Lower lobe of right lung (tissue), 2 donors: ENCODE results near the gene PLIN5. TPM values are rescaled to one million over a fixed set of nuclear protein-coding genes. Genes with fewer than 3 reads are reported as not detected.

ENCODE experiments used
- ATAC-seq, 2 donors: fragments of 200-7000 bp; cut with Tn5 transposase; one replicate each; pipeline ENCODE4 v1.9.1; 2020 to 2022; ENCODE audit warnings: mild to moderate bottlenecking in 2 of 2, moderate library complexity in 2 of 2
- DNase-seq: peaks from one replicate; pipeline ENCODE4 v3.0.0-alpha.2; 2020
- H3K27ac ChIP-seq: fragments of 200-600 bp; one replicate; pipeline ENCODE4 v1.8.0; 2022
- H3K27me3 ChIP-seq: fragments of 200-600 bp; one replicate; pipeline ENCODE4 v1.8.0; 2022; ENCODE audit warnings: low read depth
- H3K36me3 ChIP-seq: fragments of 200-600 bp; one replicate; pipeline ENCODE4 v1.8.0; 2022; ENCODE audit warnings: mild to moderate bottlenecking
- H3K4me1 ChIP-seq: fragments of 200-600 bp; one replicate; pipeline ENCODE4 v1.8.0; 2022
- H3K4me3 ChIP-seq: fragments of 200-600 bp; one replicate; pipeline ENCODE4 v1.8.0; 2022; ENCODE audit warnings: mild to moderate bottlenecking
- H3K9me3 ChIP-seq: fragments of 200-600 bp; one replicate; pipeline ENCODE4 v1.8.0; 2022
- intact Hi-C: fragments of 100-400 bp; cut with DNase I; formaldehyde crosslinking; loops from one replicate; pipeline ENCODE4 v1.11.0; 2022
- total RNA-seq: library from RNA; stranded (reverse); fragmentation: NEBNext Ultra II Directional; extraction: Animal tissue kit (Norgen Biotek cat#: 25700); gene quantifications from one replicate; pipeline ENCODE4 v1.2.1, GENCODE V29; 2021
- TF ChIP-seq, protein P1 (sequence below): fragments of 200-600 bp; IDR thresholded peaks from one replicate; pipeline ENCODE4 v1.8.0; 2022; ENCODE audit warnings: antibody characterized with exemption, mild to moderate bottlenecking
- donor health status: DM: no; HTN: yes; CAD: no; lungs with severe emphysema.

Gene PLIN5
- total RNA-seq, 1 donor from 2014 or later = 19.9 TPM

DNA sequence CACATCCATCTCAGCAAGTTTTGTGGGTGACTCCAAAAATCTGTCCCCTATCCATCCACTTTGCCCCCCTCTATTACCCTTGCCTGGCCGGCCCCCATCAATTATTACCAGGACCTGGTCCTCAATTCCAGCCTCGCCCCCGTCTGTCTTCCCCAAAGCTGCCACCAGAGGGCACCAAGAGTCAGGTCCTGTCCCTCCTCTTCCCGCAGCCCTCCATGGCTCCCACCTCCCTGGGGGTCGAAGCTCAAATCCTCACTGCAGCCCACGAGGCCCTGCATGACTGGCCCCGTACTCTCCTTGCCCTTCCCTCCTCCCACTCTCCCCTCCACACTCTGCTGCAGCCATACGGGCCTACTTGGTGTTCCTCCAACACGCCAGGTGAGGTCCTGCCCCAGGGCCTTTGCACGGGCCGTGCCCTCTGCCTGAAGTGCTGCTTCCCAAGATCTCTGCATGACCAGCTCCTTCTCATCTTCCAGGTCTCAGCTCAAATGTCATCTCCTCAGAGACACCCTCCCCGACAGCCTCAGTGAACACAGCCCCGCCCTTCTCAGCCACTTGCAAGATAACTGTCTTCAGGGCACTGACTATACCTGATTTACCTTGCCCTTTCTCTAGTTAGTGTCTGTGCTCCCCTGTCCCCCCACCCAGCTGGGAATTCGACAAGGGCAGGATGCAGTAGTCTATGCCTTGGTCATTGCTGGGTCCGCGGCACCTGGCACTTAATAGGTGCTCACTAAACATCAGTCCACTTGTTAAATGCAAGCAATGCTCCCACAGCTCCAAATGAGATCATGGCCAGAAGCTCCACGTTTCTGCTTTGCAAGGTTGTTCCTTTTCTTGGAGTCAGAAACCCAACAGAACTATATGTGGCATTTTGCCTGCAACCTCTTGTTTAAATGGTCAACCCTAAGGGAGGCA, 41.3 kb upstream of the PLIN5 start:
- intact Hi-C loops = no loop called here
- Histone ChIP-seq H3K4me1 (peaks cover 3% of the 10 kb centered on the region), H3K27me3 (peaks cover 75% of the 10 kb centered on the region), H3K27ac (no peak overlapping the region), H3K36me3 (no peaks in the 10 kb centered on the region), H3K4me3 (no peak overlapping the region), H3K9me3 (no peaks in the 10 kb centered on the region)
- TF ChIP-seq, protein P1, sequence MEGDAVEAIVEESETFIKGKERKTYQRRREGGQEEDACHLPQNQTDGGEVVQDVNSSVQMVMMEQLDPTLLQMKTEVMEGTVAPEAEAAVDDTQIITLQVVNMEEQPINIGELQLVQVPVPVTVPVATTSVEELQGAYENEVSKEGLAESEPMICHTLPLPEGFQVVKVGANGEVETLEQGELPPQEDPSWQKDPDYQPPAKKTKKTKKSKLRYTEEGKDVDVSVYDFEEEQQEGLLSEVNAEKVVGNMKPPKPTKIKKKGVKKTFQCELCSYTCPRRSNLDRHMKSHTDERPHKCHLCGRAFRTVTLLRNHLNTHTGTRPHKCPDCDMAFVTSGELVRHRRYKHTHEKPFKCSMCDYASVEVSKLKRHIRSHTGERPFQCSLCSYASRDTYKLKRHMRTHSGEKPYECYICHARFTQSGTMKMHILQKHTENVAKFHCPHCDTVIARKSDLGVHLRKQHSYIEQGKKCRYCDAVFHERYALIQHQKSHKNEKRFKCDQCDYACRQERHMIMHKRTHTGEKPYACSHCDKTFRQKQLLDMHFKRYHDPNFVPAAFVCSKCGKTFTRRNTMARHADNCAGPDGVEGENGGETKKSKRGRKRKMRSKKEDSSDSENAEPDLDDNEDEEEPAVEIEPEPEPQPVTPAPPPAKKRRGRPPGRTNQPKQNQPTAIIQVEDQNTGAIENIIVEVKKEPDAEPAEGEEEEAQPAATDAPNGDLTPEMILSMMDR = peak; percentile 63
- peak; percentile 50 to 57 for ATAC-seq
- no peak for DNase-seq

DNA sequence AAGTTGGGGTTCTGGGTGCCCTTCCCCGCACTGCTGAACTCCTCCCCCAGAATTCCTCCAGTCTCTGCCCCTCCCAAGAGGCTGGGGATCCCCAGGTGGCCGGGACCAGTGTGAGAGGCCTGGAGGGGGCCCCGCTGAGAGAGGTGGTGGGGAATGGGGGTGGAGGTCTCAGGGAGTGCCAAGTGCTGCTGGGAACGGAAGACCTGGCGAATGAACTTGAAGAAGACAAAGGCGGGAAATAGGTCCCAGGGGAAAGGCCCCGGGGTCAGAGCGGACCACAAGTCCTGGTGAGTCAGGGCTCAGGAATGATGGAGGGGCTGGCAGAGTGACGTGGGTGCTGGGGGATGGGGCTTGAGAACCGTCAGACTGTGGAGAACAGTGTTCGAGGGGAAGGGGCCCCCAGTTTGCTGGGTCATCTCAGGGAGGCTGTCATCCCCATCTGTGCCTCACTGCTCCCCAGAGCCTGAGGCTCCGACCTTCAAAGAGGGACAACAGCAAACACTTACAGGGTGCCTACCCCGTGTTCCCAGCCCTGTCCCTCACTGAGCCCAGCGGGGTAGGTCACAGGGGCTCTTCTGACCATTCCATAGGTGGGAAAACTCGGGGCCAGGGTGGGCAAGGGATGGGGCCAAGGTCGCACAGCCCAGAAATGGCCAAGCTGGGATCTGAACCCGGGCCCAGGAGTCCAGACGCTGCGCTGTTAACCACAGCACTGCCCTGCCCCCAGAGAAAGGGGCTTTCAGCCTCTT, 40.4 kb upstream of the PLIN5 start:
- TF ChIP-seq, protein P1 = no peak
- intact Hi-C loops = no loop called here
- DNase-seq = no peak
- no peaks in the 10 kb centered on the region for H3K36me3 ChIP-seq
- peaks cover 3% of the 10 kb centered on the region for H3K4me1 ChIP-seq
- peak; percentile 43 to 45 for ATAC-seq
- peak overlapping the region; percentile 41 for H3K27ac ChIP-seq
- H3K27me3 ChIP-seq = peaks cover 67% of the 10 kb centered on the region
- no peak overlapping the region for H3K4me3 ChIP-seq
- no peaks in the 10 kb centered on the region for H3K9me3 ChIP-seq

DNA sequence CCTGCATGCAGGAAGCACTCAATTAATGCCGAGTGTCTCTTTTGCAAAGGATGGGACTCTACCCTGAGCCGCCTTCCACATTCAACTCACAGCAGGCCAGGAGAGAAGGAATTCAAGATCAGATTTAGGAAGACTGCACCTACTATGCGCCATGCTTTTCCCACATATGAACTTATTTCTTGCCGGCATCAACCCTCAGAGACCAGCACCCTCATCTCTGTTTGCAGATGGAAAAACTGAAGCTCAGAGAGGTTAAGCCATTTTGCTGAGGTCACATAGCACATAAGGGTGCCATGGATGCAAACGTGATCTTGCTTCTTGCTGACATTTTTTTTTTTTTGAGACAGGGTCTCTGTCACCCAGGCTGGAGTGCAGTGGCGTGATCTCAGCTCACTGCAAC, 38.7 kb upstream of the PLIN5 start:
- H3K27me3 ChIP-seq = peaks cover 50% of the 10 kb centered on the region
- no peak overlapping the region for H3K27ac ChIP-seq
- ATAC-seq = no peak
- H3K9me3 ChIP-seq = no peaks in the 10 kb centered on the region
- no peaks in the 10 kb centered on the region for H3K4me1 ChIP-seq
- H3K4me3 ChIP-seq = no peak overlapping the region
- intact Hi-C loops = no loop called here
- TF ChIP-seq, protein P1 = no peak
- no peak for DNase-seq
- no peaks in the 10 kb centered on the region for H3K36me3 ChIP-seq

DNA sequence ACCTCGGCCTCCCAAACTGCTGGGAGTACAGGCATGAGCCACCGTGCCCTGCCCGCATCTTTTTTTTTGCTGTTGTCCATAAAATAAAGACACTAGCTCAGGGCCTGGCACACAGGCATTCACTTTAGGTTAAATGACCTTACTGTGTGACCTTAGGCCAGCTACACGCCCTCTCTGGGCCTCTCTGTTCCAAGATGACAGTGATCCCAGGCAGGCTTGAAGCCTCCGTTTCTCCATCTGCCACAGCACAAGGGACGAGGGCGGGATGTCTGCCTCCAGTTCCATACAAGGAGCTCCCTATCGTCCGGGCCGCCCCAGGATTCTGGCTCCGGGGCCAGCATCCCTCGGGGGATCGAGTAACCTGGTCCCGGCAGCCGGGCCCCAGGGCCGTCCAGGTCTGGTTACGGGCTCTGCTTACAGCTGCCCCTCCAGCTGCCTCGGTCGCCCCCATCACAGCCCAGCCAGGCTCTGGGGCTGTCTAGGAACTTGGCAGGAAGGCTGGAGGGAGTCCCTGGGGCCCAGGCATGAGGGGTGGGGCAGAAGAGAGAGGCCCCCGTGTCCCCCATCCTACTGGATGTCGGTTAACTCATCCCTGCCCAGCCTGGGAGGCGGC, 36.4 kb upstream of the PLIN5 start:
- no peaks in the 10 kb centered on the region for H3K9me3 ChIP-seq
- H3K27me3 ChIP-seq = peaks cover 31% of the 10 kb centered on the region
- DNase-seq (no peak), ATAC-seq (no peak)
- intact Hi-C loops = no loop called here
- H3K27ac ChIP-seq = no peak overlapping the region
- H3K4me1 ChIP-seq = peaks cover 8% of the 10 kb centered on the region
- H3K36me3 ChIP-seq = no peaks in the 10 kb centered on the region
- TF ChIP-seq, protein P1 = no peak
- no peak overlapping the region for H3K4me3 ChIP-seq

DNA sequence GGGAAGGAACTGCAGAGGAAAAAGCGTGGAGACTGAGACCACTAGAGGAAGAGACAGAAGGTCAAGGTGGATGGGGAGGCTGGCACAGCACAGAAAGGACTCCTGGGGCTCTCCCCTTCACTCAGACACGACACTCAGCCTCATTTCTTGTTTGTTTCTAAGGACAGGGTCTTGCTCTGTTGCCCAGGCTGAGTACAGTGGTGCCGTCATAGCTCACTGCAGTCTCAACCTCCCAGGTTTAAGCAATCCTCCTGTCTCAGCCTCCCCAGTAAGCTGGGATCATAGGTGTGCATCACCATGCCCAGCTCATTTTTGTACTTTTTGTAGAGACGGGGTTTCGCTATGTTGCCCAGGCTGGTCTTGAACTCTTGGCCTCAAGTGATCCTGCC, 35.9 kb upstream of the PLIN5 start:
- DNase-seq (no peak), ATAC-seq (no peak)
- Histone ChIP-seq H3K9me3 (no peaks in the 10 kb centered on the region), H3K36me3 (no peaks in the 10 kb centered on the region), H3K4me1 (peaks cover 8% of the 10 kb centered on the region), H3K27ac (no peak overlapping the region), H3K4me3 (no peak overlapping the region), H3K27me3 (peaks cover 26% of the 10 kb centered on the region)
- intact Hi-C loops = no loop called here
- TF ChIP-seq, protein P1 = no peak
